ENCODE measurements around the gene KIF11. TPM values are rescaled to one million over a fixed set of nuclear protein-coding genes. Genes with fewer than 3 reads are reported as not detected.

The KIF11 gene
- total RNA-seq, 8 experiments from 2014 or later, result 0.92 to 36.9 (median 2.5) TPM

Other genes with a start within 250 kb of the KIF11 start
- gene IDE, start 19.0 kb upstream of the KIF11 start, total RNA-seq, result 10 to 100 TPM in 6 of 8 experiments, 1 to 10 TPM in 2; 8.3 to 46.8 (median 18.3) TPM
- gene HHEX, start 96.8 kb downstream of the KIF11 start, total RNA-seq, result 1 to 10 TPM in 2 of 8 experiments, under 1 TPM in 3, not detected in 3; 0.38 to 8.1 (median 0.56) TPM

Data from motor neuron (in vitro differentiated cells).